ENCODE data around the gene CENPF.

DNA sequence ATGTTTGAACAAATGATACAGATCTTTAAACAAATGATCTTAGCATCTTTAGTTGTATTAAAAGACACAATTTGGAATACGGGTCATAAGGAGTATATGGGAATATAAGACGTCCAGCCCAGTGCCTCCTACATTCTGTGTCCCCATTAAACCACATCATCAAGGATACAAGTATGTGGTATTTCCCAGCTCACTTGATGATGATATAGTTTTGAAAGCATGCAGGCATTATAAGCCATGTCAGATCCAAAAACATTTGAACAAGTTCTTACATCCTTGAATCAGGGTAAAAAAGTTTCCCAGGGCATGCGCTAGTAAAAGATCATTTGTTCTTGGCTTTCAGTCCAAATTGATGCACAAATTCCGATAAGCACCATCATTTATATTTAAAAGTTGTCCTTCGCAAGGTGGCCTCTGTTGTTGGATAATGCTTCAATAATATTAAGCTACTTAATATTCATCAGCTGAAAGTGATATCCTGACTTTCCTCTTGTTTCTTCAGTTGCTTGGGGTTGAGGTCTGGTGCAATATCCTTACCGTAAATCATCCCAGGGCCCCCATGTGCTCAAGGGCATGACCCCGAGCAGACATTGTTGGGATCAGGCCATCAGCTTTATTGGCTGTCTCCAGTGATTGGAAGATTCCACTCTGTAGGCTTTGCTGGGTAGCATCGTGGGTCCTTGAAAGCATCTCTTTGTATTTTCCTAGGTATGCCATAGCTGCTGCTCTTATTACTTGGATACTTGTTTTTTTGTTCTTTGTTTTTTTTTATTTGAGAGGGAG lies 61.8 kb downstream of the CENPF start:
- no peak for TF ChIP-seq EZH2 (IDR thresholded peaks at IDR 0.05; ENCODE audit: low read depth)
- TF ChIP-seq, protein P1, sequence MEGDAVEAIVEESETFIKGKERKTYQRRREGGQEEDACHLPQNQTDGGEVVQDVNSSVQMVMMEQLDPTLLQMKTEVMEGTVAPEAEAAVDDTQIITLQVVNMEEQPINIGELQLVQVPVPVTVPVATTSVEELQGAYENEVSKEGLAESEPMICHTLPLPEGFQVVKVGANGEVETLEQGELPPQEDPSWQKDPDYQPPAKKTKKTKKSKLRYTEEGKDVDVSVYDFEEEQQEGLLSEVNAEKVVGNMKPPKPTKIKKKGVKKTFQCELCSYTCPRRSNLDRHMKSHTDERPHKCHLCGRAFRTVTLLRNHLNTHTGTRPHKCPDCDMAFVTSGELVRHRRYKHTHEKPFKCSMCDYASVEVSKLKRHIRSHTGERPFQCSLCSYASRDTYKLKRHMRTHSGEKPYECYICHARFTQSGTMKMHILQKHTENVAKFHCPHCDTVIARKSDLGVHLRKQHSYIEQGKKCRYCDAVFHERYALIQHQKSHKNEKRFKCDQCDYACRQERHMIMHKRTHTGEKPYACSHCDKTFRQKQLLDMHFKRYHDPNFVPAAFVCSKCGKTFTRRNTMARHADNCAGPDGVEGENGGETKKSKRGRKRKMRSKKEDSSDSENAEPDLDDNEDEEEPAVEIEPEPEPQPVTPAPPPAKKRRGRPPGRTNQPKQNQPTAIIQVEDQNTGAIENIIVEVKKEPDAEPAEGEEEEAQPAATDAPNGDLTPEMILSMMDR (conservative IDR thresholded peaks at IDR 0.05), result no peak

All from PC-9 (cell line).